Fibroblast of lung (primary cell): ENCODE data around the gene VPS13D.

Experiments used
- EZH2 ChIP-seq: IDR thresholded peaks from 2 replicates; pipeline ENCODE4 v1.5.1; 2012; ENCODE audit warnings: low read length, control low read depth, mild to moderate bottlenecking; ENCODE audit errors: missing control alignments
- TF ChIP-seq, protein P1 (sequence below), 2 donors: IDR thresholded peaks in 1 of 2; conservative IDR thresholded peaks in 1 of 2; 1 replicate in 1 of 2; 2 replicates in 1 of 2; pipeline ENCODE4 v1.5.1; 2011 to 2012; ENCODE audit warnings: low read length in 2 of 2, control low read depth in 1 of 2, inconsistent platforms in 1 of 2, low read depth in 1 of 2, mild to moderate bottlenecking in 1 of 2

DNA sequence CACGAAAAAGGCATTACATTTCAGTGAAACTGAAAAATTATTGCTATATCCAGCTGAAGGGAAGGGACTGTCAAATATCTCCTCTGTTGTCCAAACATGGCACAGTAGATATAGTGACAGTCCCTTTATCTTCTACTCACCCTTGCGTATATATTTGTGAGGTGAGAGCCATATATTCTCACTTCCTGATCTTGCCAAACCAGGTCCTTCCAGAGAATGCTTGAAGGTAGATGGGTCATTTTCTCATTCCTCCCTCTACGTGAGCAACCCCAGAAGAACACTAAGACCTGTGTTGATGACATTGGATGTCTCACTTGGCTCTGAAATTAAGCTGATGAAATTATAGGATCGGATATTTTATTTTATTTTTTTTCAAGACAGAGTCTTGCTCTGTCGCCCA, 237.0 kb downstream of the VPS13D start:
- TF ChIP-seq, protein P1, sequence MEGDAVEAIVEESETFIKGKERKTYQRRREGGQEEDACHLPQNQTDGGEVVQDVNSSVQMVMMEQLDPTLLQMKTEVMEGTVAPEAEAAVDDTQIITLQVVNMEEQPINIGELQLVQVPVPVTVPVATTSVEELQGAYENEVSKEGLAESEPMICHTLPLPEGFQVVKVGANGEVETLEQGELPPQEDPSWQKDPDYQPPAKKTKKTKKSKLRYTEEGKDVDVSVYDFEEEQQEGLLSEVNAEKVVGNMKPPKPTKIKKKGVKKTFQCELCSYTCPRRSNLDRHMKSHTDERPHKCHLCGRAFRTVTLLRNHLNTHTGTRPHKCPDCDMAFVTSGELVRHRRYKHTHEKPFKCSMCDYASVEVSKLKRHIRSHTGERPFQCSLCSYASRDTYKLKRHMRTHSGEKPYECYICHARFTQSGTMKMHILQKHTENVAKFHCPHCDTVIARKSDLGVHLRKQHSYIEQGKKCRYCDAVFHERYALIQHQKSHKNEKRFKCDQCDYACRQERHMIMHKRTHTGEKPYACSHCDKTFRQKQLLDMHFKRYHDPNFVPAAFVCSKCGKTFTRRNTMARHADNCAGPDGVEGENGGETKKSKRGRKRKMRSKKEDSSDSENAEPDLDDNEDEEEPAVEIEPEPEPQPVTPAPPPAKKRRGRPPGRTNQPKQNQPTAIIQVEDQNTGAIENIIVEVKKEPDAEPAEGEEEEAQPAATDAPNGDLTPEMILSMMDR (conservative IDR thresholded peaks at IDR 0.05 in 1 of 2, IDR thresholded peaks at IDR 0.05 in 1 of 2; ENCODE audit: low read depth in 1 of 2, low read length in 2 of 2) = no peak
- TF ChIP-seq EZH2 = no peak
